IMR-90 (cell line): ENCODE measurements around the gene SORBS1. TPM values are rescaled to one million over a fixed set of nuclear protein-coding genes. Genes with fewer than 3 reads are reported as not detected.

Source experiments
- ATAC-seq: fragments of 200-7000 bp; cut with Tn5 transposase; 2 replicates; pipeline ENCODE4 v1.9.1; 2020; ENCODE audit warnings: low read depth, mild to moderate bottlenecking, moderate library complexity
- BruUV-seq: library from RNA; stranded (reverse); fragments of 400-500 nt; replicated peaks from 2 replicates; lab custom pipeline; 2021; lab: Mats Ljungman, UMichigan
- CTCF ChIA-PET: fragments of 300-600 bp; formaldehyde crosslinking; extraction: SDS; loops from one replicate; lab custom pipeline; 2021; ENCODE audit warnings: antibody characterized with exemption; lab: Yijun Ruan, JAX
- POLR2A ChIA-PET: fragments of 300-600 bp; sonication (Branson Sonifier 250); formaldehyde crosslinking; loops from one replicate; lab custom pipeline; 2022; ENCODE audit warnings: antibody characterized with exemption; ENCODE audit not compliant: unreplicated experiment; lab: Charles Lee
- DNase-seq: peaks from one replicate; pipeline ENCODE4 v3.0.0; 2013
- H2AFZ ChIP-seq: replicated peaks from 2 replicates; pipeline ENCODE3; 2013; ENCODE audit warnings: low read length, mild to moderate bottlenecking; ENCODE audit not compliant: poor library complexity
- H2AK5ac ChIP-seq: 2 replicates; pipeline ENCODE4 v1.6.1; 2013; ENCODE audit warnings: low read depth, low read length, inconsistent platforms
- H2AK9ac ChIP-seq: replicated peaks from 2 replicates; pipeline ENCODE3; 2013; ENCODE audit warnings: mild to moderate bottlenecking, low read depth, low read length, moderate library complexity; ENCODE audit not compliant: poor library complexity
- H2BK120ac ChIP-seq: 2 replicates; pipeline ENCODE4 v1.6.1; 2013; ENCODE audit warnings: low read depth, low read length, inconsistent platforms
- H2BK15ac ChIP-seq: 3 replicates; pipeline ENCODE4 v1.6.1; 2013; ENCODE audit warnings: low read depth, low read length, inconsistent platforms
- H2BK20ac ChIP-seq: 2 replicates; pipeline ENCODE4 v1.6.1; 2013; ENCODE audit warnings: low read depth, mild to moderate bottlenecking, inconsistent platforms, low read length, moderate library complexity
- H2BK5ac ChIP-seq: 2 replicates; pipeline ENCODE4 v1.6.1; 2013; ENCODE audit warnings: mild to moderate bottlenecking, low read depth, low read length, inconsistent platforms; ENCODE audit not compliant: poor library complexity, severe bottlenecking
- H3K14ac ChIP-seq: replicated peaks from 2 replicates; pipeline ENCODE4 v1.6.1; 2013; ENCODE audit warnings: low read depth, low read length, inconsistent platforms
- H3K18ac ChIP-seq: 2 replicates; pipeline ENCODE4 v1.6.1; 2013; ENCODE audit warnings: low read depth, low read length, control low read depth
- H3K23ac ChIP-seq: 2 replicates; pipeline ENCODE4 v1.6.1; 2013; ENCODE audit warnings: low read depth, low read length, inconsistent platforms
- H3K27ac ChIP-seq: 2 replicates; pipeline ENCODE4 v1.5.1; 2013; ENCODE audit warnings: mild to moderate bottlenecking, control low read depth, low read length; ENCODE audit not compliant: insufficient read depth
- H3K27me3 ChIP-seq: 2 replicates; pipeline ENCODE4 v1.6.1; 2013; ENCODE audit warnings: low read length; ENCODE audit not compliant: control insufficient read depth, insufficient read depth
- H3K36me3 ChIP-seq: 2 replicates; pipeline ENCODE4 v1.6.1; 2013; ENCODE audit warnings: low read length, mixed read lengths; ENCODE audit not compliant: control insufficient read depth, insufficient read depth
- H3K4ac ChIP-seq: 2 replicates; pipeline ENCODE4 v1.6.1; 2013; ENCODE audit warnings: low read depth, low read length, inconsistent platforms
- H3K4me1 ChIP-seq: 2 replicates; pipeline ENCODE4 v1.6.1; 2013; ENCODE audit warnings: low read length, mixed read lengths; ENCODE audit not compliant: control insufficient read depth, insufficient read depth
- H3K4me2 ChIP-seq: 2 replicates; pipeline ENCODE4 v1.6.1; 2013; ENCODE audit warnings: low read depth, mild to moderate bottlenecking, control low read depth, low read length, moderate library complexity
- H3K4me3 ChIP-seq: 2 replicates; pipeline ENCODE4 v1.5.1; 2013; ENCODE audit warnings: low read depth, mild to moderate bottlenecking, control low read depth, low read length, moderate library complexity; ENCODE audit not compliant: insufficient read depth
- H3K56ac ChIP-seq: 2 replicates; pipeline ENCODE4 v1.6.1; 2013; ENCODE audit warnings: low read length, inconsistent platforms; ENCODE audit not compliant: insufficient read depth; ENCODE audit errors: extremely low read depth
- H3K79me1 ChIP-seq, 2 experiments: 2 replicates each; pipeline ENCODE4 v1.6.1; 2013; ENCODE audit warnings: low read length in 2 of 2, inconsistent platforms in 1 of 2, low read depth in 1 of 2
- H3K9ac ChIP-seq: 2 replicates; pipeline ENCODE4 v1.6.1; 2013; ENCODE audit warnings: low read depth, low read length, control low read depth
- H3K9me1 ChIP-seq: 2 replicates; pipeline ENCODE4 v1.6.1; 2013; ENCODE audit warnings: low read length, inconsistent platforms; ENCODE audit not compliant: insufficient read depth
- H3K9me3 ChIP-seq: 2 replicates; pipeline ENCODE4 v1.6.1; 2013; ENCODE audit warnings: low read length; ENCODE audit not compliant: control insufficient read depth, insufficient read depth
- H4K20me1 ChIP-seq: 2 replicates; pipeline ENCODE4 v1.6.1; 2013; ENCODE audit warnings: low read length, inconsistent platforms; ENCODE audit not compliant: insufficient read depth
- H4K5ac ChIP-seq: 2 replicates; pipeline ENCODE4 v1.6.1; 2013; ENCODE audit warnings: mild to moderate bottlenecking, low read depth, low read length, control low read depth
- H4K8ac ChIP-seq, 2 experiments: 2 replicates each; pipeline ENCODE4 v1.6.1; 2013; ENCODE audit warnings: low read depth in 2 of 2, low read length in 2 of 2, control low read depth in 1 of 2, inconsistent platforms in 1 of 2
- H4K91ac ChIP-seq: 2 replicates; pipeline ENCODE4 v1.6.1; 2013; ENCODE audit warnings: low read depth, low read length, inconsistent platforms; ENCODE audit not compliant: insufficient read depth
- CEBPB ChIP-seq: IDR thresholded peaks from 2 replicates; pipeline ENCODE4 v1.6.1; 2012; ENCODE audit warnings: low read depth, low read length, improper control_type of control experiment
- ELK1 ChIP-seq: fragments of 150-350 bp; IDR thresholded peaks from 2 replicates; pipeline ENCODE4 v1.6.1; 2016; ENCODE audit warnings: low read depth, mild to moderate bottlenecking, low read length, moderate library complexity, borderline replicate concordance
- MAZ ChIP-seq: IDR thresholded peaks from 2 replicates; pipeline ENCODE4 v1.6.1; 2012; ENCODE audit warnings: low read depth, mild to moderate bottlenecking, low read length, improper control_type of control experiment, moderate library complexity, borderline replicate concordance
- MXI1 ChIP-seq: IDR thresholded peaks from 2 replicates; pipeline ENCODE4 v1.6.1; 2012; ENCODE audit warnings: low read depth, mild to moderate bottlenecking, low read length, moderate library complexity, borderline replicate concordance
- POLR2A ChIP-seq: IDR thresholded peaks from 2 replicates; pipeline ENCODE4 v1.6.1; 2012; ENCODE audit warnings: mild to moderate bottlenecking, low read depth, low read length
- RAD21 ChIP-seq: IDR thresholded peaks from 2 replicates; pipeline ENCODE4 v1.6.1; 2012; ENCODE audit warnings: low read length, improper control_type of control experiment
- RCOR1 ChIP-seq: IDR thresholded peaks from 2 replicates; pipeline ENCODE4 v1.6.1; 2012; ENCODE audit warnings: mild to moderate bottlenecking, low read length, improper control_type of control experiment; ENCODE audit not compliant: insufficient replicate concordance
- RFX5 ChIP-seq: IDR thresholded peaks from 2 replicates; pipeline ENCODE4 v1.8.0; 2012; ENCODE audit warnings: low read depth, mild to moderate bottlenecking, low read length, moderate library complexity
- SMC3 ChIP-seq: fragments of 150-350 bp; IDR thresholded peaks from 2 replicates; pipeline ENCODE4 v1.6.1; 2016; ENCODE audit warnings: low read depth, mild to moderate bottlenecking, antibody characterized with exemption, low read length, moderate library complexity
- WGBS, 2 experiments: methylation state at CpG; one replicate each; pipeline versions ENCODE4 v1.1.5 to v1.1.7; 2013; ENCODE audit warnings: missing lambda C conversion rate in 2 of 2; ENCODE audit not compliant: insufficient read length in 1 of 2; ENCODE audit errors: extremely low coverage in 2 of 2; 5-methylcytosine and 5-hydroxymethylcytosine counted together
- dilution Hi-C: fragments of 300-500 bp; cut with HindIII; formaldehyde crosslinking; loops from one replicate; pipeline ENCODE4 v1.14.3; 2018; ENCODE audit warnings: low sequenced_read_pairs; ENCODE audit not compliant: unreplicated experiment
- in situ Hi-C: fragments of 300-500 bp; cut with MboI; formaldehyde crosslinking; loops from 3 replicates; pipeline ENCODE4 v1.14.3; 2019; ENCODE audit warnings: low sequenced_read_pairs, inconsistent platforms, mixed read lengths
- intact Hi-C: fragments of 100-400 bp; cut with micrococcal nuclease; formaldehyde crosslinking; loops from 2 replicates; pipeline ENCODE4 v1.10.0; 2022
- polyA plus RNA-seq, 3 experiments: library from polyadenylated mRNA; depleted of rRNA; stranded (reverse); fragments of >200 nt; gene quantifications; 2 replicates each; pipeline ENCODE4 v1.2.3, GENCODE V29; 2012; ENCODE audit warnings: low replicate concordance in 1 of 3
- total RNA-seq: library from RNA; depleted of rRNA; stranded (reverse); fragments of >200 nt; gene quantifications from 2 replicates; pipeline ENCODE4 v1.2.3, GENCODE V29; 2012
- TF ChIP-seq, protein P1 (sequence below): conservative IDR thresholded peaks from 2 replicates; pipeline ENCODE4 v1.5.1; 2012; ENCODE audit warnings: mild to moderate bottlenecking, low read depth, low read length, improper control_type of control experiment
- TF ChIP-seq, protein P2 (sequence below): fragments of 150-350 bp; IDR thresholded peaks from 2 replicates; pipeline ENCODE4 v1.6.1; 2017; ENCODE audit warnings: mild to moderate bottlenecking, antibody characterized with exemption, low read length, low read depth

SORBS1 gene
- total and polyA plus RNA-seq, 2 of the 4 experiments (the other 2 are of a cell fraction) = 0.18 to 0.32 TPM

- no peak for TF ChIP-seq RAD21
These were observed 125.5 kb downstream of the SORBS1 start (continued) for GRCh38 chr10:95435548-95436279.

DNA sequence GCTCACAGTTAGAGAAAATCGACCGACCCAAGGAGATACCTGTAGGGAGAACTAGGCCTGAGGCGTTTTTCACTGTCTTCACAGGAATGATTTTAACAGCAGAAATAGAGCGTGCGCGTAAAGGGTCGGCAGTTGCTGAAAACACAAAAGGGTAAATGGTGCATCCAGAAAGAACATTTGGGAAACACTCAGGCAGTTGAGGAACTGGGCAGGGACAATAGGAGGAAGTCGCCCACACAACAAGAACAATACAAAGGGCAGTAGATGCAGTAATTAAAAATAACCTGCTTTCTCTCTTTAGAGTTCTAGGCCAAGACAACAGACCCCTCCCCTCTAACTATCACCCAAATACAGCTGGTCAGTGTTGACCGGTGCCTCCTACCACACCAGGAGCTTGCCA, 126.6 kb downstream of the SORBS1 start:
- H3K18ac ChIP-seq = no peak overlapping the region
- intact Hi-C loops = loop anchor here (5.0 to 10.0 kb wide), 2 partner anchors 302 to 430 kb away; no protein-coding TSS in a partner anchor
- TF ChIP-seq MAZ = no peak
- TF ChIP-seq ELK1 = no peak
- no peak for TF ChIP-seq MXI1
- no peak for TF ChIP-seq RAD21
- TF ChIP-seq RCOR1 = no peak
- TF ChIP-seq, protein P1, sequence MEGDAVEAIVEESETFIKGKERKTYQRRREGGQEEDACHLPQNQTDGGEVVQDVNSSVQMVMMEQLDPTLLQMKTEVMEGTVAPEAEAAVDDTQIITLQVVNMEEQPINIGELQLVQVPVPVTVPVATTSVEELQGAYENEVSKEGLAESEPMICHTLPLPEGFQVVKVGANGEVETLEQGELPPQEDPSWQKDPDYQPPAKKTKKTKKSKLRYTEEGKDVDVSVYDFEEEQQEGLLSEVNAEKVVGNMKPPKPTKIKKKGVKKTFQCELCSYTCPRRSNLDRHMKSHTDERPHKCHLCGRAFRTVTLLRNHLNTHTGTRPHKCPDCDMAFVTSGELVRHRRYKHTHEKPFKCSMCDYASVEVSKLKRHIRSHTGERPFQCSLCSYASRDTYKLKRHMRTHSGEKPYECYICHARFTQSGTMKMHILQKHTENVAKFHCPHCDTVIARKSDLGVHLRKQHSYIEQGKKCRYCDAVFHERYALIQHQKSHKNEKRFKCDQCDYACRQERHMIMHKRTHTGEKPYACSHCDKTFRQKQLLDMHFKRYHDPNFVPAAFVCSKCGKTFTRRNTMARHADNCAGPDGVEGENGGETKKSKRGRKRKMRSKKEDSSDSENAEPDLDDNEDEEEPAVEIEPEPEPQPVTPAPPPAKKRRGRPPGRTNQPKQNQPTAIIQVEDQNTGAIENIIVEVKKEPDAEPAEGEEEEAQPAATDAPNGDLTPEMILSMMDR = no peak
- no peak for TF ChIP-seq POLR2A
- TF ChIP-seq SMC3 = no peak
- no peak for TF ChIP-seq RFX5
- TF ChIP-seq CEBPB = no peak
- TF ChIP-seq, protein P2, sequence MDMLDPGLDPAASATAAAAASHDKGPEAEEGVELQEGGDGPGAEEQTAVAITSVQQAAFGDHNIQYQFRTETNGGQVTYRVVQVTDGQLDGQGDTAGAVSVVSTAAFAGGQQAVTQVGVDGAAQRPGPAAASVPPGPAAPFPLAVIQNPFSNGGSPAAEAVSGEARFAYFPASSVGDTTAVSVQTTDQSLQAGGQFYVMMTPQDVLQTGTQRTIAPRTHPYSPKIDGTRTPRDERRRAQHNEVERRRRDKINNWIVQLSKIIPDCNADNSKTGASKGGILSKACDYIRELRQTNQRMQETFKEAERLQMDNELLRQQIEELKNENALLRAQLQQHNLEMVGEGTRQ = no peak
- WGBS, 2 experiments = no CpG with 5 or more reads among the region's 9 CpGs
- H3K4me3 ChIP-seq = no peak overlapping the region
- no peaks in the 10 kb centered on the region for H3K9me1 ChIP-seq
- H3K4ac ChIP-seq = no peak overlapping the region
- no peak overlapping the region for H2BK5ac ChIP-seq
- H3K79me1 ChIP-seq = no peaks in the 10 kb centered on the region
- no peaks in the 10 kb centered on the region for H4K20me1 ChIP-seq
- no peaks in the 10 kb centered on the region for H3K4me1 ChIP-seq
- H2BK20ac ChIP-seq = no peak overlapping the region
- H2BK15ac ChIP-seq = no peak overlapping the region
- DNase-seq = no peak
- H3K27ac ChIP-seq = no peak overlapping the region
- BruUV-seq = no TSS peak
- in situ Hi-C loops = loop anchor here (5.0 kb wide), 1 partner anchor 168 kb away; no protein-coding TSS in a partner anchor
- H4K91ac ChIP-seq = no peak overlapping the region
- POLR2A ChIA-PET = no interaction called here
- no peak overlapping the region for H2AK9ac ChIP-seq
- no peaks in the 10 kb centered on the region for H3K9me3 ChIP-seq
- no peak overlapping the region for H2AFZ ChIP-seq
- no peak for ATAC-seq
- no peak overlapping the region for H4K5ac ChIP-seq
- no peak overlapping the region for H3K23ac ChIP-seq
- CTCF ChIA-PET = interaction anchor here (1.2 kb wide), 1 partner anchor 12 kb away, joined by 4 read pairs; no protein-coding TSS in a partner anchor
- H3K14ac ChIP-seq = no peak overlapping the region
- no peak overlapping the region for H2BK120ac ChIP-seq
- peaks cover 21% of the 10 kb centered on the region for H3K27me3 ChIP-seq
- no peak overlapping the region for H3K4me2 ChIP-seq
- H3K36me3 ChIP-seq = no peaks in the 10 kb centered on the region
- no peak overlapping the region for H3K56ac ChIP-seq
- H3K9ac ChIP-seq = no peak overlapping the region
- dilution Hi-C loops = no loop called here
- H4K8ac ChIP-seq = no peak overlapping the region
- H2AK5ac ChIP-seq = no peak overlapping the region
